GM10266 (cell line): ENCODE data around the gene TK1.

ENCODE experiments used
- DNase-seq: peaks from one replicate; pipeline ENCODE4 v3.0.0; 2012; ENCODE audit errors: extremely low spot score
- TF ChIP-seq, protein P1 (sequence below): IDR thresholded peaks from 2 replicates; pipeline ENCODE4 v1.5.1; 2012; ENCODE audit warnings: mild to moderate bottlenecking, low read depth; ENCODE audit not compliant: control insufficient read depth, insufficient read depth; ENCODE audit errors: missing control alignments

TK1 gene

GRCh38 chr17:78230996-78231935 lies 44.4 kb upstream of the TK1 start, which contains the start of gene TMEM235:
Gene TMEM235, plus strand, starts transcription at chr17:78231631. Its CDS starts 393 bp downstream, at chr17:78232024.
- TF ChIP-seq, protein P1, sequence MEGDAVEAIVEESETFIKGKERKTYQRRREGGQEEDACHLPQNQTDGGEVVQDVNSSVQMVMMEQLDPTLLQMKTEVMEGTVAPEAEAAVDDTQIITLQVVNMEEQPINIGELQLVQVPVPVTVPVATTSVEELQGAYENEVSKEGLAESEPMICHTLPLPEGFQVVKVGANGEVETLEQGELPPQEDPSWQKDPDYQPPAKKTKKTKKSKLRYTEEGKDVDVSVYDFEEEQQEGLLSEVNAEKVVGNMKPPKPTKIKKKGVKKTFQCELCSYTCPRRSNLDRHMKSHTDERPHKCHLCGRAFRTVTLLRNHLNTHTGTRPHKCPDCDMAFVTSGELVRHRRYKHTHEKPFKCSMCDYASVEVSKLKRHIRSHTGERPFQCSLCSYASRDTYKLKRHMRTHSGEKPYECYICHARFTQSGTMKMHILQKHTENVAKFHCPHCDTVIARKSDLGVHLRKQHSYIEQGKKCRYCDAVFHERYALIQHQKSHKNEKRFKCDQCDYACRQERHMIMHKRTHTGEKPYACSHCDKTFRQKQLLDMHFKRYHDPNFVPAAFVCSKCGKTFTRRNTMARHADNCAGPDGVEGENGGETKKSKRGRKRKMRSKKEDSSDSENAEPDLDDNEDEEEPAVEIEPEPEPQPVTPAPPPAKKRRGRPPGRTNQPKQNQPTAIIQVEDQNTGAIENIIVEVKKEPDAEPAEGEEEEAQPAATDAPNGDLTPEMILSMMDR: no peak
- no peak for DNase-seq

DNA sequence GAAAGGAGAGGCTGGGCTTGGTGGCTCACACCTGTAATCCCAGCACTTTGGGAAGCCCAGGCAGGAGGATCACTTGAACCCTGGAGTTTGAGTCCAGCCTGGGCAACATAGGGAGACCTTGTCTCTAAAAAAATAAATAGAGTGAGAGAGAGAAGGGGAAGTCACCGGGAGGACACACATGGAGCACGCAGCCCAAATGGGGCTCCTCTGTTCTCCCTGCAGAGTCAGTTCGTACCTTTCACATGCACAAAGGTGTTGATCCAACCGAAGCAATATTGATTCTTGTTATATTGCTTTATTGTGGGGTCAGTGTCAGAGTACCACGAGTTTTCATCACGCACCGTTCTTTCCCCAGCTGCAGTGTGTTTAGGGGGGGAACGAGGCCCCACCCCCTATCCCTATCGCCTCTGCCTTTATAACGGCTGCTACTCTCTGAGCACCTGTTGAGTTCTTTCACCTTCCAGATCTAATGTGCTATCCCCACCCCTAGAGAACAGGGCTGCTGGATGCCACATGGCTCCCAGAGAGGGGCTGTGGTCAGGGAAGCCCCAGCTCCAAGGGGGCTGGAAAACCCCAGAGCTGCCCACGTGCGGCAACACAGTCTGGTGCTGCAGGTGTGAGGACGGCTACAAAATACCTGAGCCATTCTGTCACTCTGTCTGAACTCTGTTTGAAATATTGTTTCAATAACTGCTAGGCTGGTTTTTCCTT lies 43.6 kb upstream of the TK1 start:
- no peak for DNase-seq
- TF ChIP-seq, protein P1: no peak

- TF ChIP-seq, protein P1: no peak
- no peak for DNase-seq
Measured at GRCh38 chr17:78228176-78228575, 41.3 kb upstream of the TK1 start.

- no peak for DNase-seq
Measured at GRCh38 chr17:78227455-78227916, 40.6 kb upstream of the TK1 start.

GRCh38 chr17:78226759-78227454 lies 40.1 kb upstream of the TK1 start:
- TF ChIP-seq, protein P1: no peak
- DNase-seq: no peak

More at GRCh38 chr17:78227455-78227916, 40.6 kb upstream of the TK1 start:
- TF ChIP-seq, protein P1: no peak

- no peak for DNase-seq
- TF ChIP-seq, protein P1: no peak
Measured at GRCh38 chr17:78226055-78226758, 39.4 kb upstream of the TK1 start.
